T-helper 1 cell treated with Interleukin-12 subunit alpha and Interleukin-12 subunit beta and Interleukin-4 antibody, amounts not matched to agents 30 μg/mL and 1 μg/mL, for 36 hours (primary cell): Measurements from ENCODE around the gene PTGR2.

Source experiments
- H3K27ac Mint-ChIP-seq: one replicate; pipeline ENCODE4 v1.8.0; 2021; ENCODE audit warnings: mild to moderate bottlenecking, mixed read lengths
- H3K27me3 Mint-ChIP-seq: one replicate; pipeline ENCODE4 v1.8.0; 2021; ENCODE audit warnings: low read depth, mixed read lengths
- H3K36me3 Mint-ChIP-seq: one replicate; pipeline ENCODE4 v1.8.0; 2021; ENCODE audit warnings: low read depth, mixed read lengths
- H3K4me1 Mint-ChIP-seq: one replicate; pipeline ENCODE4 v1.8.0; 2021; ENCODE audit warnings: low read depth, mixed read lengths
- H3K4me3 Mint-ChIP-seq: one replicate; pipeline ENCODE4 v1.8.0; 2021; ENCODE audit warnings: mild to moderate bottlenecking, moderate library complexity, mixed read lengths
- H3K9me3 Mint-ChIP-seq: one replicate; pipeline ENCODE4 v1.8.0; 2021; ENCODE audit warnings: mixed read lengths

Gene PTGR2

DNA sequence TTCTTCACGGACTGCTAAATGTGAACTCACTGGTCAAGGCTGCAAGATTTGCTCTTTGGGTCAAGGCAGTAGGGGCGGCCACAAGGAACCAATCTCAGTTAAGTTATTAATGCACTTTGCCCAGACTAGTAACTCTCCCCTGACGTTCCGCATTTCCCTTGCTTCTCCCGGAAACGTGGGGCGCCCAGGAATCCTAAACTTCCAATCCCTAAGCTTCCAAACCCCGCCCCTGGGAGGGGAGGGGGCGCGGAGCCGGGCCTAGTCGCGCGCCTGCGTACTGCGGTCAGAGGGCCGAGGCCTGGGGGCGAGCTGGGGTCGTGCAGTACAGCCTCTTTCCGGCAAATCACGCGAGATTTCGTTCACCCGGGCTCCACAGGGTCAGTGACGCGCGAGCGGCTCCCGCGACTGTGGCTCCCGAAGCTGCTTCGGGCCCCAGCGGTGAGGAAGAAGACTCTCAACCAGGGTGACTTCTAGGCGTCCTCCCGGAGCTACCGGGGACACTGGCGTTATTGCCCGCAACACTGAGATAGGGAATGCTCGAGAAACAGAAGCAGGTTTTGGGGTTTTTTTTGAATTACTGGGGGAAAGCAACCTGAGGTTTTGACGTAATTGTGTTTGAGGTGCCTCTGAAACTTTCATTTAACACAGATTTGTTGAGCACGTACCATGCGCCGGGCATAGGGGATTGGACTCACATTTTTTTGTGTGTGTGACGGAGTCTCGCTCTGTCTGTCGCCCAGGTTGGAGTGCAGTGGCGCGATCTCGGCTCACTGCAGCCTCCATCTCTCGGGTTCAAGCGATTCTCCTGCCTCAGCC lies at the start of gene PTGR2:
TSS of gene PTGR2 (plus strand) at position 265 of the 816 bp plus-strand sequence. CDS start 7,032 bp downstream, outside the sequence.
- Mint-ChIP-seq H3K4me1 (peaks cover 13% of the 10 kb centered on the region), H3K36me3 (peaks cover 1% of the 10 kb centered on the region), H3K27me3 (peaks cover 3% of the 10 kb centered on the region), H3K9me3 (peaks cover 3% of the 10 kb centered on the region), H3K27ac (peak within 1 kb of the TSS; percentile 94), H3K4me3 (peak within 1 kb of the TSS; percentile 89)

DNA sequence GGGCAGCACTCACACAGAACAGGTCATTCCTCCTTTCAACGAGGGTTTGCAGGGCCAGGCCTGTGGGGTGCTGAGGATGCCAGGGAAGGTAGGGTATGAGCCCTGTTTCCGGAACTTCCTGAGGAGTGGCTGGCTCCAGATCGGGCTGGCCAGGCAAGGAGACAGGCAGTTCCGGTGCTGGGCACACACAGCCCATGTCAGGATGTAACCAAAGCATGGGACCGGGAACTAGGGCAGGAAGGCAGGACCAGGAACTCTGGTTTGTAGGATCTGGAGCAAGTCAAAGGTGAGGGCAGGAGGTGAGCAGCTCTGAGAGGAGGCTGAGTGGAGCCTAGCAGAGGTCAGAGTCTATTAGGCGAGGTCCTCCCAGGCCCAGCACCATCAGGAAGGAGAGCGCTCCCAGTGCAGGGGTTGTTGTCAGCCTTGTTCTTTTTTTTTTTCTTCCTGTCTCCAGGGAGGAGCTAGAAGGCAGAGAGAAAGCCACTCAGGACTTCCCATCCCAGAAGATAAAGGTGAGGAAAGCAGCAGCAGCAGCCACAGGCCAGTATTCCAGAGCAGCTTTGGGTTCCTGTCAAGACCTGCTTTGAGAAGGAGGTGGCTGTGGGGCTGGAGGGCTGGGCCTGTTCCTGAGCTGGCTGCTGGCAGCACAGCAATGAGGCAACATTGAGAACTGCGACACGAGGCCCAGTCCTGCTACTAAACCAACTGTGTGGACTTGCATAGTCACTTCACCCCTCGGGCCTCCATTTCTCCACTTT lies 49.0 kb upstream of the PTGR2 start:
- no peaks in the 10 kb centered on the region for H3K9me3 Mint-ChIP-seq
- H3K36me3 Mint-ChIP-seq: no peaks in the 10 kb centered on the region
- no peak overlapping the region for H3K4me3 Mint-ChIP-seq
- H3K4me1 Mint-ChIP-seq: no peaks in the 10 kb centered on the region
- peaks cover 2% of the 10 kb centered on the region for H3K27me3 Mint-ChIP-seq
- no peak overlapping the region for H3K27ac Mint-ChIP-seq

DNA sequence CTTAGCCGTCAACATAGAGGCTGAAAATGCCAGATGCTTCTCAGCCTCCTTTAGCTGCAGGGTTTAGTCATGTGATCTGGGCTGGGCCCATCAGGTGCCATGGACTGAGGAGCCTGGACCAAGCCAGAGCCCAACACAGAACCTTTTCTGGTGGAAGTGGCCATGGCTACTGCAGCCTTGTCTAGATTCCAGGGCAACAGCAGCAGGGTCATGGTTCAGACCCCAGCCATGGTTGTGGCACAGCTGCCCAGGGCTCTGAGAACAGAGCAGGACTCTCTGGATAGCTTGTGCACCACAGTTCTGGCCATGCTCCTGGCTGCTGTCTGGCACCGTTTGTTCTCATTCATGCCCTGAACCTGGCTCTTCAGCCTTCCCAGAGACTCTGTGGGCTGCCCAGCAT lies 47.0 kb upstream of the PTGR2 start:
- Mint-ChIP-seq H3K27me3 (peaks cover 3% of the 10 kb centered on the region), H3K27ac (no peak overlapping the region), H3K9me3 (no peaks in the 10 kb centered on the region), H3K36me3 (no peaks in the 10 kb centered on the region), H3K4me3 (no peak overlapping the region), H3K4me1 (no peaks in the 10 kb centered on the region)

DNA sequence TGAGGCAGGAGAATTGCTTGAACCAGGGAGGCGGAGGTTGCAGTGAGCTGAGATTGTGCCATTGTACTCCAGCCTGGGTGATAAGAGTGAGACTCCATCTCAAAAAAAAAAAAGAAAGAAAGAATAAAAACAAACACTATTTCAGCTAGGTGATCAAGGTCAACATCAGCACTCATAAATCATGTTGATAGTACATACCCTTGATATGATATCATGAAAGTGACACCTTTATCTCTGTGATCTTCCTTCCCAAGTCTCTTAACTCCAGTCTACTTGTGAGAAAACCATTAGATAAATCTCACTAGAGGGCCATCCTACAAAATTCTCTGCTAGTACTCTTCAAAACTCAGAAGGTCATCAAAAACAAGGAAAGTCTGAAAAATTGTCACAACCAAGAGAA lies 44.2 kb upstream of the PTGR2 start:
- no peaks in the 10 kb centered on the region for H3K9me3 Mint-ChIP-seq
- H3K4me1 Mint-ChIP-seq: peaks cover 7% of the 10 kb centered on the region
- H3K27me3 Mint-ChIP-seq: peaks cover 3% of the 10 kb centered on the region
- H3K4me3 Mint-ChIP-seq: no peak overlapping the region
- H3K27ac Mint-ChIP-seq: peak overlapping the region; percentile 52
- no peaks in the 10 kb centered on the region for H3K36me3 Mint-ChIP-seq

DNA sequence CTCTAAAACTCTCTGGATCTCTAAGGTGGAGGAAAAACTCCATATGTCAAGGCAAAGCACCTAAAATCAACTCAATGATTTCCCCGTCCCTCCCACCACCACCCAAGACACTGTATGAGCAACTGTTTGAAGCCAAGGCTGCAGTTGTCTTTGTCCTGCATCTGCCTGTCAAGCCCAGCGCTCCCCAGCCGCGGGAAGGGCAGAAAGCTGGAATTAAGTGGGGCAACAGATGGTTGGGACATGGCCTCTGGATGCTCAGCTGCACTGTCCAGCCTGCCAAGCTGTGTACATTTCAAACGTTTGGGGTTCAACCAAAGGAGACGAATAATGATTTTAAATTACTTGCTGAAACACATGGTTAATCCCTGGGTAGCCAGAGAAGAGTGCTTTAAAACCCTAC lies 42.2 kb upstream of the PTGR2 start:
- Mint-ChIP-seq H3K27ac (no peak overlapping the region), H3K4me3 (no peak overlapping the region), H3K9me3 (no peaks in the 10 kb centered on the region), H3K27me3 (peaks cover 3% of the 10 kb centered on the region), H3K36me3 (no peaks in the 10 kb centered on the region), H3K4me1 (peaks cover 7% of the 10 kb centered on the region)

DNA sequence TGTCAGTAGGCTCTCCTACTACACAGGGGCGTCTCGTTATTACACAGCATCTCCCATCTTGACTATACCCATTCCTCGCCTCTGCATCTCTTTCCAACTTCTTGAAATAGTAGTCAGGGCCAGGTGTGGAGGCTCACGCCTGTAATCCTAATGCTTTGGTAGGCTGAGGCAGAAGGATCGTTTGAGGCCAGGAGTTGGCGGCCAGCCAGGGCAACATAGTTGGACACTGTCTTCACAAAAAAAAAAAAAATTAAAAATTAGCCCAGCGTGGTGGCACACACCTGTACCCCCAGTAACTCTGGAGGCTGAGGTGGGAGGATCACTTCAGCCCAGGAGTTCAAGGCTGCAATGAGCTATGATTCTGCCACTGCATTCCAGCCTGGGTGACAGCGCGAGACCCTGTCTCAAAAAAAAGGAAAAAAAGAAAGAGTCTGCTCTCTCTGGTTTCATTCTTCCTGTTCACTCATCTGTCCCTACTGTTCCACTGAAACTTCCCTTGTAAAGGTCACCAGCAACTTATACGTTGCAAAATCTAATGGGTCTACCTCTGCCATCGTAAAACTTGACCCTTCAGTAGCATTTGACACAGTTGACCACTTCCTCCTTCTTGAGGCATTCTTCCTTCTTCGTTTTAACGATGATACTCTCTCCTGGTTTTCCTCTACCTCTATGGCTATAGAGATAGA lies 41.0 kb upstream of the PTGR2 start:
- H3K27ac Mint-ChIP-seq: no peak overlapping the region
- H3K36me3 Mint-ChIP-seq: no peaks in the 10 kb centered on the region

DNA sequence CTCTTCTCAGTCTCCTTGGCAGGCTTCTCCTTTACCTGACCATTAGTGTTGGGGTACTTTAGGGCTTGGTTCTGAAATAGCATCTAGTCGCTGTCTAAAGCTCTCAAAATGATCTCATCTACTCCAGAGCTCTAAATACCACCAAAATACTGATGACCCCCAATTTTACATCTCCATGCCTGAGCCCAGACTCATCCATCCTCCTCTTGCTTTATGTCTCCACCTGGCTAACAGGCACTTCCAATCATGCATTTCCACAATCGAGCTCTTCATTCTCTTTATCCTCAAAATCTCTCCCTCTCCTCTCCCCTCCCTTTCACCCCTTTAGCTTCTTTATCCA lies 40.5 kb upstream of the PTGR2 start:
- H3K9me3 Mint-ChIP-seq: no peaks in the 10 kb centered on the region
- H3K36me3 Mint-ChIP-seq: no peaks in the 10 kb centered on the region
- no peak overlapping the region for H3K4me3 Mint-ChIP-seq
- peaks cover 3% of the 10 kb centered on the region for H3K27me3 Mint-ChIP-seq
- H3K4me1 Mint-ChIP-seq: peaks cover 7% of the 10 kb centered on the region
- no peak overlapping the region for H3K27ac Mint-ChIP-seq

More for the DNA sequence above, 41.0 kb upstream of the PTGR2 start:
- Mint-ChIP-seq H3K9me3 (no peaks in the 10 kb centered on the region), H3K4me1 (peaks cover 7% of the 10 kb centered on the region), H3K27me3 (peaks cover 3% of the 10 kb centered on the region), H3K4me3 (no peak overlapping the region)

DNA sequence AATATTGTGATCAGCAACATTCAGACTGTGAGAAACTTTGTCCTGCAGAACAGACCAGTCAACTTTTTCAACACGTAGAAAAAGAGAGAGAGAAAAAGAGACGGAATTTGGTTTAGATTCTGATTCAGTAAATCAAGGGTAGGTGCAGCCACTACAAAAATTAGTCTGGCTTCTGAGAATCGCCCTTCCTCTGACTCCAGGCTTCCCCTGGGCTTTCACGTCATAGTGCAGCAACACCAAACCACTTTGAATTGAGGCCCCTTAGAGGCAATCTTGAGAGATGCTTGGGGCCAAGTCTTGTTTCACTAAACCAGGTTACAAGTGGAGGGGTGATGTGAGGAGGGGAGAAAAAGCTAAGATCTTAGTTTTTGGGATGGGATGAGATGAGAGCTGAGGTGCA lies 37.5 kb upstream of the PTGR2 start:
- no peak overlapping the region for H3K4me3 Mint-ChIP-seq
- peaks cover 7% of the 10 kb centered on the region for H3K4me1 Mint-ChIP-seq
- no peaks in the 10 kb centered on the region for H3K9me3 Mint-ChIP-seq
- no peak overlapping the region for H3K27ac Mint-ChIP-seq
- no peaks in the 10 kb centered on the region for H3K27me3 Mint-ChIP-seq
- H3K36me3 Mint-ChIP-seq: no peaks in the 10 kb centered on the region

DNA sequence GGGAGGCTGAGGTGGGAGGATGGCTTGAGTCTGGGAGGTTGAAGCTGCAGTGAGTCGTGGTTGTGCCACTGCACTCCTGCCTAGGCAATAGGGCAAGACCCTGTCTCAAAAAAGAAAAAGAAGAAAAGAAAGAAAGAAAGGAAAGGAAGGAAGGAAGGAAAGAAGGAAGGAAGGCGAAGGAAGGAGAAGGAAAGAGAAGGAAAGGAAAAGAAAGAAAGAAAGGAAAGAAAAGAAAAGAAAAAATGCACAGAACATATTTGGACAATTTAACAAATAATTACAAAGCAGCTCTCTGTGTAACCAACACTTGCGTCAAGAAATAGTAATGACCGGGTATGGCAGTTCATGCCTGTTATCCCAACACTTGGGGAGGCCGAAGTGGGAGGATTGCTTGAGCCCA lies 35.8 kb upstream of the PTGR2 start:
- no peaks in the 10 kb centered on the region for H3K36me3 Mint-ChIP-seq

DNA sequence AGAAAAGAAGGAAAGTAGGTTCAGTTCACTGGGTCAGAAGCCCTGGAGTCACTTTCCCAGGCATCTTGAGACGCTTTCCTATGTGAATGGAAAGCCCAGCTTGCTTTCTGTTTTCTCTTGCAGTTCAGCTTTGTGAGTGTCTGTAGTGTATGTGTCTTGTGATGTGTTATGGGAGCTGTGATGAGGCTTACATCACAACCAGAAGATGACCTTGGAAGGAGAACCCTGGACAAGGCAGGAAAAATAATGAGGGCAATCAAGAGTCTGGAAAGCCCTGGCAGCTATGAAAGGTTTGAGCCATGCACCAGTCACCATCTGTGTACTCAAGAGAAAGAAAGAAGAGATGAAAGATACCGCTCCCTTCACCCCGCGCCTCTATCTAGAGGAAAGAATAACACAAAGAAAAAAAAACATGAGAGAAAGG lies 35.2 kb upstream of the PTGR2 start:
- H3K4me1 Mint-ChIP-seq: peaks cover under 1% of the 10 kb centered on the region
- H3K4me3 Mint-ChIP-seq: no peak overlapping the region
- no peak overlapping the region for H3K27ac Mint-ChIP-seq
- H3K9me3 Mint-ChIP-seq: no peaks in the 10 kb centered on the region
- H3K36me3 Mint-ChIP-seq: no peaks in the 10 kb centered on the region
- H3K27me3 Mint-ChIP-seq: no peaks in the 10 kb centered on the region

More for the DNA sequence above, 35.8 kb upstream of the PTGR2 start:
- Mint-ChIP-seq H3K4me3 (no peak overlapping the region), H3K9me3 (no peaks in the 10 kb centered on the region), H3K4me1 (peaks cover 6% of the 10 kb centered on the region), H3K27me3 (no peaks in the 10 kb centered on the region), H3K27ac (no peak overlapping the region)

DNA sequence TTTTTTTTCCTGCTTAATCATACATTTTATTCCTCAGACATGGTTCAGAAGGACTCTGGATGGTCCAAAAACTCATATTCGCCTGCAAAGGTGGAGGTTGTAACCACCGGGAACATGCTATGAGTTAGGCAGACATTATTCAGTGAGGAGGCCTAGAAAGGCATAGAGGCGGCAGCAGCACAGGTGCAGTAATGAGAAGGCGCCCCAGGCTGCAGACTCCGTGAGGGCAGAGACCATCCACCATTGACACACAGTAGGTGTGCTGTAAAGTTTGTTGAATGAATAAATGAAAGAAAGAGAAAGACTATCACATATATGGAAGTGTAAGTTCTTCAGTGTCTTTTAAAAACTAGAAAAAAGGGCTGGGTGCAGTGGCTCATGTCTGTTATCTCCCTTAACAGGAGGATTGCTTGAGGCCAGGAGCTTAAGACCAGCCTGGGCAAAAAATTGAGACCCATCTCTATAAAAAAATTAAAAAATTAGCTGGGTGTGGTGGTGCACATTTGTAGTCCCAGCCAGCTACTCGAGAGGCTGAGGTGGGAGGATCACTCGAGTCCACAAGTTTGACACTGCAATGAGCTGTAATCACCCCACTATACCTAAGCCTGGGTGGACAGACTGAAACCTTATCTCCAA lies 34.5 kb upstream of the PTGR2 start:
- Mint-ChIP-seq H3K4me1 (no peaks in the 10 kb centered on the region), H3K27me3 (no peaks in the 10 kb centered on the region), H3K9me3 (no peaks in the 10 kb centered on the region), H3K4me3 (no peak overlapping the region), H3K36me3 (no peaks in the 10 kb centered on the region), H3K27ac (no peak overlapping the region)

DNA sequence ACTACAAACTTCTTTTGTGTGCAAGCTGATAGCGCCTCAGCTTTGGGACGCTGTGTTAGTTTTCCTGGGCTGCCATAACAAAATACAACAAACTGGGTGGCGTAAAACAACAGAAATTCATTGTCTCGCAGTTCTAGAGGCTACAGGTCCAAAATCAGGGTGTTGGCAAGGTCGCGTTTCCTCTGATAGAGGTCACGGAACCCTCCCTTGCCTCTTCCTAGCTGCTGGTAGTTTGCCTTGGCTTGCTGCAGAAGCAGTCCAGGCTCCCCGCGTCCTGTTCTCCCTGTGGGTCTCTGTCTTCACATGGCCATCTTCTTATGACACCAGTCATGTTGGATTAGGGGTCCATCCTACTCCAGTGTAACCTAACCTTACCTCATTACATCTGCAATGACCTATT lies 32.8 kb upstream of the PTGR2 start:
- H3K27ac Mint-ChIP-seq: no peak overlapping the region

DNA sequence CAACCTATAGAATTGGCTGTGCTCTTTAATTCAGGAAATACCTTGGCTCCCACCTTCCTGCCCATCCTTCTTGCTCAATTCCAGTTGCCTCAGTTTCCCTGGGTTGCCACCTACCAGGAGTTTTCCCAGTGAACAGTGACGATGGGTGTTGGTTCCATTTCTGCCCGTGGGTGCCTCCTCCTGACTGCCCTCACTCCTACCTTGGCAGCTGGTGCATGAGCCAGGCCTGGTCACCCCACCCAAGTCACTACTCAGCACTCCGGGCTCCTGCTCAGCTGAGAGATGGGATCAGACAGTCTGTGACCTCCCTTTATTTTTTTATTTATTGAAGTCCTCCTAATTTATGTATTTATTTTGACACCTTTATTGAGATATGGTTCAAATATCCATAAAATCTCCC lies 31.0 kb upstream of the PTGR2 start:
- Mint-ChIP-seq H3K36me3 (no peaks in the 10 kb centered on the region), H3K9me3 (no peaks in the 10 kb centered on the region), H3K4me1 (no peaks in the 10 kb centered on the region), H3K27ac (no peak overlapping the region), H3K27me3 (peaks cover 7% of the 10 kb centered on the region), H3K4me3 (no peak overlapping the region)

More for the DNA sequence above, 32.8 kb upstream of the PTGR2 start:
- no peak overlapping the region for H3K4me3 Mint-ChIP-seq
- H3K9me3 Mint-ChIP-seq: no peaks in the 10 kb centered on the region
- H3K4me1 Mint-ChIP-seq: no peaks in the 10 kb centered on the region
- H3K27me3 Mint-ChIP-seq: peaks cover 7% of the 10 kb centered on the region
- H3K36me3 Mint-ChIP-seq: no peaks in the 10 kb centered on the region

DNA sequence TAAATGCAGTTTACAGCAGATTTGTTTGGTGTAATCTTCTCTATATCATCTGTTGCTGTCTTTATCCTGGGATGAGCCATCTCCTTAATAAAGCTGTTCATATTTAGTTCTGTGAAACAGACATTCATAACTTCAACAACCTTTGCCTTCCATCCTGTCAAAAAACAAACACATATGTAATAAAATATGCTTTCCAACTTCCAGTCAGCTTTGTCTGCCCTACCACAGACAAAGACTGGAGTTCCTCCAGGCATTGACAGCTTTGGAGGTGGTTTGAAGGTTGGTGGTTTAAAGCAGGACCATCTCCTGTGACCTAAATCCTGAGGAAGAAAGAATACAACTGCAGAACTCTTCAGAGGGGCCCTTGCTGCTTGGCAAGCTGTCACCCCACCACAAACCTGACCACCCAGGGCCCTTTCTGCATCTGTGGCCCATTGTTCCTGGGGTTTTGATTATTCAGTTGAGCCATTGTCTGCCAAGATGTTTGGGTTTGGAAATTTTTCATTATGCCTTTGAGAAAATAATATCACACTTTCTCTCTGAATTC lies 28.2 kb upstream of the PTGR2 start:
- no peaks in the 10 kb centered on the region for H3K4me1 Mint-ChIP-seq
- no peak overlapping the region for H3K4me3 Mint-ChIP-seq
- peaks cover 7% of the 10 kb centered on the region for H3K27me3 Mint-ChIP-seq
- H3K27ac Mint-ChIP-seq: no peak overlapping the region
- H3K9me3 Mint-ChIP-seq: no peaks in the 10 kb centered on the region
- no peaks in the 10 kb centered on the region for H3K36me3 Mint-ChIP-seq
